Activated naive CD4-positive, alpha-beta T cell treated with Interleukin-2 at 50 U/mL for 16 hours (primary cell): ENCODE results near the gene ANXA9.

Source experiments
- DNase-seq: peaks from one replicate; pipeline ENCODE4 v3.0.0-alpha.2; 2020

Gene ANXA9, protein sequence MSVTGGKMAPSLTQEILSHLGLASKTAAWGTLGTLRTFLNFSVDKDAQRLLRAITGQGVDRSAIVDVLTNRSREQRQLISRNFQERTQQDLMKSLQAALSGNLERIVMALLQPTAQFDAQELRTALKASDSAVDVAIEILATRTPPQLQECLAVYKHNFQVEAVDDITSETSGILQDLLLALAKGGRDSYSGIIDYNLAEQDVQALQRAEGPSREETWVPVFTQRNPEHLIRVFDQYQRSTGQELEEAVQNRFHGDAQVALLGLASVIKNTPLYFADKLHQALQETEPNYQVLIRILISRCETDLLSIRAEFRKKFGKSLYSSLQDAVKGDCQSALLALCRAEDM

DNA sequence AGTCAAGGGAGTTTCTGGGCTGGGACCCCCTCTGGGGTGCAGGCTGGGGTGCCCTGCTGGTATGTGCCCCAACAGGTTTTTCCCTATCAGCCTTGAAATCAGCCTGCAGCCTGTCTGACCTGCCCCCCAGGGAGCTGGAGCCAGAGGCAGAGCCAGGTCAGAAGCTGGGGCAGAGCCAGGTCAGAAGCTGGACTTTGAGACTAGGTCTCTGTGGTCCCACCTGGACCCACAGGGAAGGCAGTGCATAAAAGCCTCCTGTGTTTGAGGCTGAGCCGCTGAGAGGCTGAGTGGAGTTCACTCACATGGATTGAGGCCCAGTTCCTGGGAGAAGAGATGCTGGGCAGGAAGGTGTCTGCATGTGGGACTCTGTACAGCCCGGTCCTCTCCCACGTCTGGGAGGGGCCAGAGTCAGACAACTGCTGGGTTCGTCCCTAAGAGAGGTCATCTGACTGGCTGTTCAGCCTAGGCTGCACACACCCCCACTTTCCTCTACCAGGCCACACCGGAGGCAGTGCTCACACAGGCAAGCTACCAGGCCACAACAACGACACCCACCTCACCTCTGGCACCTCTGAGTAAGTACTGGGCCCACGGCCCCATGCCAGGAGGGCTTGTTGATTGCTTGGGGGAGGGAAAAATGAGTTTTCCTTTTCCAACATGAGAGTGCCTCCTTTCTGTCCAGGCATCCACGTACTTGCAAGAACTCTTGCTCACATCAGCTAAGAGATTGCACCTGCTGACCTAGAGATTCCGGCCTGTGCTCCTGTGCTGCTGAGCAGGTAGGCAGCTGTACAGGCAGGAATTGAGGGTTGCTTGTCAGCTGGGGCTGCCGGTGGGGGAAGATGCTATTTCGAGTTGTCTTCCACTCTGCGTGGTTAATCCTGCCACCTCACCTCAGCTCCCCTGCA lies at the start of gene ANXA9:
Gene ANXA9 (plus strand): TSS at position 488 of the 908 bp plus-strand sequence. CDS start 814 bp downstream, outside the sequence.
- no peak for DNase-seq

GRCh38 chr1:150944856-150945255 lies 37.2 kb upstream of the ANXA9 start:
- DNase-seq: no peak

- no peak for DNase-seq
These were observed 27.4 kb upstream of the ANXA9 start for GRCh38 chr1:150954708-150955107.

- no peak for DNase-seq
These were observed 26.8 kb upstream of the ANXA9 start for GRCh38 chr1:150955280-150955679.

- no peak for DNase-seq
These were observed 24.4 kb upstream of the ANXA9 start for GRCh38 chr1:150957666-150958065.

DNA sequence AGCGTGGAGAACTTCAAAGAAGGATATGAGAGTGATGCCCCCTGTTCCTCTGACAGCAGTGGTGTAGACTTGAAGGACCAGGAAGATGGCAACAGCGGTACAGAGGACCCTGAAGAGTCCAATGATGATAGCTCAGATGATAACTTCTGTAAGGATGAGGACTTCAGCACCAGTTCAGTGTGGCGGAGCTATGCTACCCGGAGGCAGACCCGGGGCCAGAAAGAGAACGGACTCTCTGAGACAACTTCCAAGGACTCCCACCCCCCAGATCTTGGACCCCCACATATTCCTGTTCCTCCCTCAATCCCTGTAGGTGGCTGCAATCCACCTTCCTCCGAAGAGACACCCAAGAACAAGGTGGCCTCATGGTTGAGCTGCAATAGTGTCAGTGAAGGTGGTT lies 21.4 kb upstream of the ANXA9 start:
- DNase-seq: no peak

- DNase-seq: no peak
These were observed 20.3 kb upstream of the ANXA9 start for GRCh38 chr1:150961756-150962155.

DNA sequence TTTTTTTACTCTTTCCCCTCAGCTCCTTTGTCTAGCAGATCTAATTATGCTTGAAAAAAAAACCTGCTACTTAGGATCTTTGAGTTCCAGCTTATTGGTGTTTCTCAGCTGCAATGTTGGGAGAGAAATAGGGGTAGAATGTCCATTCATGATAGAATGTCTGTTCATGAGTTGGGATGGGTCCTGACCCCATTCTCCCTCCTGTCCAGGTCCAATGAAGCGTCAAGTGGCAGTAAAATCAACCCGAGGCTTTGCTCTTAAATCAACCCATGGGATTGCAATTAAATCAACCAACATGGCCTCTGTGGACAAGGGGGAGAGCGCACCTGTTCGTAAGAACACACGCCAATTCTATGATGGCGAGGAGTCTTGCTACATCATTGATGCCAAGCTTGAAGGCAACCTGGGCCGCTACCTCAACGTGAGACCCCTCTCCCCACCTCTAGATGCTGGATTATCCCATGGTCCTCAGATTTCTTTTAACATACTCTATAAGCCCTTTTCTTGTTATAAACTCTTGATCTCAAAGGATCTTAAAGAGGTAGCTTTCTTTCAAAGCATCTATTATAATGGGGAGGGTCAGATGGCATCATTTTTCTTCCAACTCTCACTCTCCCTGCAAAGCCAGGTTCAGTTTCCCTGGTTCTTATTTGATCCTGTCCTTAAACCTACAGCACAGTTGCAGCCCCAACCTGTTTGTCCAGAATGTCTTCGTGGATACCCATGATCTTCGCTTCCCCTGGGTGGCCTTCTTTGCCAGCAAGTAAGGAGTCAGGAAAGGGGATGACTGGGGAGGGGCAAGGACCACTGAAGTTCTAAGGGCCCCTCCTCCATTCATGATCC lies 18.6 kb upstream of the ANXA9 start:
- DNase-seq: no peak

DNA sequence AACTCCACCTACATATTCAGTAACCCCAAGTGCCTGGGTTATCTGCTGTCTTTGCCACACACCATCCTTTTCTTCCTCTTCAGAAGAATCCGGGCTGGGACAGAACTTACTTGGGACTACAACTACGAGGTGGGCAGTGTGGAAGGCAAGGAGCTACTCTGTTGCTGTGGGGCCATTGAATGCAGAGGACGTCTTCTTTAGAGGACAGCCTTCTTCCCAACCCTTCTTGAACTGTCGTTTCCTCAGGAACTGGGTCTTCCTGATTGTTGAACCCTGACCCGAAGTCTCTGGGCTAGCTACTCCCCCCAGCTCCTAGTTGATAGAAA lies 18.0 kb upstream of the ANXA9 start:
- no peak for DNase-seq

DNA sequence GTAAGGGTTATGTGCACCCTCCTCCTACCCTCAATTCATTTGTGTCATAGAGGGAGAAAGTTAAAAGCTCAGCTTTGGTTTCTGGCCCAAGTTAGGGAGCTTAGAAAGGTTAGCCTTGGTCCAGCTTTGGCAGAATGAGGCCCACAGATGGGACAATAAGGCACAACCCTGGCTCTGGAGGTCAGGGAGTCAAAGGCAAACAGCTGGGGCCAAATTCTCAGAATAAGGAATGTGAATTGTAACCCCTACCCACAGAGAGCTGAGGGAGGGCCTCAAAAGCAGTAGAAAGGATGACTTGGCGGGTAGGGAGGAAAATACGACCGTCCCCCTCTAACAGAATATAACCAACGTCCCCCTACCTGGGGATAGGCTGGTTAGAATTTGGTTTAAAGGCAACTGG lies 16.5 kb upstream of the ANXA9 start:
- no peak for DNase-seq

GRCh38 chr1:150966011-150966410 lies 16.1 kb upstream of the ANXA9 start:
- DNase-seq: no peak

DNA sequence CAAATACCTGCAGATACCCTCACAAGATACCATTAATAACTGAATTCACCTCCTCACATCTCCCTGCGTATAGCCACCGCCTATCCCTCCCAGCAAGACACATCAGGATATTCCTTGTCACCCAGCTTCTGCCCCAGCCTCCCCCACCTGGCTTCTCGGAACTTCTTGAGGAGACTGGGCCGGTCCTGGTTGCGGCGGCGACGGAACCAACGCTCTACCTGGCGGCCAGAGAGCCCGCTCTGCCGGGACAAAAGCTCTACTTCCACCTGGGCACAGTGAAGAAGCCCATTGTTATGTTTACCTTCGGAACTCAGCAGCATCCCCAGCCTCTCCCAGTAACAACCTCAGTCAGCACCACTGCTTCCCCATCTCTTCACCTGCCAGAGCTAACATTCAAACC lies 14.2 kb upstream of the ANXA9 start:
- no peak for DNase-seq

GRCh38 chr1:150968491-150968890 lies 13.6 kb upstream of the ANXA9 start:
- DNase-seq: no peak

- DNase-seq: no peak
These were observed 12.5 kb upstream of the ANXA9 start for GRCh38 chr1:150969626-150970025.

GRCh38 chr1:150970808-150971582 lies 11.1 kb upstream of the ANXA9 start:
- no peak for DNase-seq

- no peak for DNase-seq
These were observed 10.3 kb upstream of the ANXA9 start for GRCh38 chr1:150971583-150972416.

GRCh38 chr1:150972417-150972940 lies 9.6 kb upstream of the ANXA9 start:
- no peak for DNase-seq

- peak; percentile 30 for DNase-seq
These were observed 8.7 kb upstream of the ANXA9 start for GRCh38 chr1:150973258-150973835.

DNA sequence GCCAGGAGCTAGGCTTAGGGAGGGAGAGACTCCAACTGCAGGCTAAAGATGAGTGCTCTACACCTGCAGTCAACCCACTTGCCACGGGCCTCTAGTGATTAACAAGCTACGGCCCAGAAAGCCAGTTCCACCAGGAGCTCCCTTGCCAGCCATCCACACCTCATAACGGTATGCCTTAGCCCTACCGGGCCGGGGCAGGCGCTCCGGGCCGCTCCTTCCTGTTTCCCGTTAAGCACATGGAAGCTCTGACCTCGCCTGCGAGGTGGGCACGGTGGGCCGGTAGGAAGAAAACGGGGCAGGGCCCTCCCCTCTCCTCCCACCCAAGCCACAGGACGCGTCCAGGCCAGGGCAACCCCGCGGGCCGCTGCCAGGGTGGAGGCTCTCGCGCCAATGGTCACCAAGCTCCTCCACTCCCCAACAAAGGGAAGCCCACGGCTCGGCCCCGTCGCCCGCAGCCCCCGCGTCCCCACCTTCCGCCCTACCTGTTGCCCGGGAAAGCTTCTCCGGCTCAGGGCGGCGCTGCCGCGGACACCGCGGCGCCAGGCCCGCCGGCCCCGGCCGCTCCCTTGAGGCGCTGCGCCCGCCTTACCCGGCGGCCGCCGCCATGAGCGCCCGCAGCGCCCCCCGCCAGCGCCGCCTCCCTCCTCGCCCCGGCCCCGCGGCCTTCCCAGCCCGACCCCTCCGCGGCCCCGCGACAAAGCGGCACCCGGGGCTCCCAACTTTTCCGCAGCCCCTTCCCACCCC lies 8.1 kb upstream of the ANXA9 start:
- DNase-seq: peak; percentile 48
